ENCODE data around the gene ERBB4.

ERBB4 gene

GRCh38 chr2:212343167-212343566, 195.4 kb downstream of the ERBB4 start:
- no peak for TF ChIP-seq CTCF (IDR thresholded peaks at IDR 0.05)

DNA sequence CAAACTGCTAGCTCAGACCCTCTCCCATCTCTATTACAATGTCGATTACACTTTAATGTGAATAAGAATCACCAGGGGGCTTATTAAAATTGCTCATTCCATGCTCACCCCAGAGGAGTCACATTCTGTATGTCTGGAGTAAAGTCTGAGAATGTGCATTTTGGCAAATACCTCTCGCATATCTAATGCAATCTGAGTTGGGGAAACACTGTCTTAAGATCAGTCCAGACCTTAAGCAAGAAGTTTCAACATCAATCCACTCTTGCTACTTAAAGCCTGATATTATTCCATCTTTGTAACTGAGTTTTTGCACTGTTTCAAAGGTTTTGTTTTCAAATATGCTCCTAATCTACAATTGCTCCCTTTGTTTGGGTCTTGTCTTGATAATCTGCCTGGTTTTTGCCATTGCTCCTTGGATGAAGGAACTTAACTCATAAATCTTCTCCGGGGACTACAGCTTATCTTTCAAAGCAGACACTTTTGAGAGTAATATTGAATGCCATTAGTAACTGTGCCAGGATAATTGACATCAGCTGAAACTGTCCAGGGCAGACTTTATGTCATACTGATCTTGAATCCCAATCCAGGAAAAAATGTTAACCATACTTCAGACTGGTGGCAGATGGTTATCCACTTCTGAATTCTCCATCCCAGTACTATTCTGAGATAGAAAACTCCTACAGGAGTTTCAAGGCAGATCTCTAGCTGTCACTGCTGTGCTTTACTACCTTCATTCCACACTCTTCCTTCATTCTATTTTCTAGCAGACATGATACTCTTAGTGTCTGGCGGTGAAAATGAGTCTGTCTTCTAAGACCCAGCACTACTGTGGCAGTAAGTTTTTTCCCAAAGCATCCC, 200.9 kb downstream of the ERBB4 start:
- TF ChIP-seq CTCF (IDR thresholded peaks at IDR 0.05), result no peak

DNA sequence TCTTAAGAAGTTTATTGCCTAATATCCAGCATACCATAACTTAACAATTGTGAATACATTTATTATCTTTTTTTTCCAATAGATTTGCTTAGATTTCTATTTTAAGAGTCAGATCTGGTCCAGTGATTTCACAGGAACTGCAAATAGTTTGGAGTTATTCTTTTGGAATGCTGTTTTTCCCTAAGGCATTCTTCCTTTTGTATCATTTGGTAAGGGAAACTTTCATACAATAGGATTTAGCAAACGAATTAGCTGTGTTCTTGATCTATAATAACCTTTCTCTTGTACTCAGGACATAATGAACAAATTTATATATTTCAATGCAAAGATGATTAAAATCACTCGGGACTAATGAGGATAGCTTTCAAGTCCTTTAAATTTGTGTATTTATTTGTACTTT, 201.6 kb downstream of the ERBB4 start:
- TF ChIP-seq CTCF (IDR thresholded peaks at IDR 0.05), result no peak

- TF ChIP-seq CTCF (IDR thresholded peaks at IDR 0.05), result no peak
Measured at GRCh38 chr2:212330263-212330662, 208.3 kb downstream of the ERBB4 start.

DNA sequence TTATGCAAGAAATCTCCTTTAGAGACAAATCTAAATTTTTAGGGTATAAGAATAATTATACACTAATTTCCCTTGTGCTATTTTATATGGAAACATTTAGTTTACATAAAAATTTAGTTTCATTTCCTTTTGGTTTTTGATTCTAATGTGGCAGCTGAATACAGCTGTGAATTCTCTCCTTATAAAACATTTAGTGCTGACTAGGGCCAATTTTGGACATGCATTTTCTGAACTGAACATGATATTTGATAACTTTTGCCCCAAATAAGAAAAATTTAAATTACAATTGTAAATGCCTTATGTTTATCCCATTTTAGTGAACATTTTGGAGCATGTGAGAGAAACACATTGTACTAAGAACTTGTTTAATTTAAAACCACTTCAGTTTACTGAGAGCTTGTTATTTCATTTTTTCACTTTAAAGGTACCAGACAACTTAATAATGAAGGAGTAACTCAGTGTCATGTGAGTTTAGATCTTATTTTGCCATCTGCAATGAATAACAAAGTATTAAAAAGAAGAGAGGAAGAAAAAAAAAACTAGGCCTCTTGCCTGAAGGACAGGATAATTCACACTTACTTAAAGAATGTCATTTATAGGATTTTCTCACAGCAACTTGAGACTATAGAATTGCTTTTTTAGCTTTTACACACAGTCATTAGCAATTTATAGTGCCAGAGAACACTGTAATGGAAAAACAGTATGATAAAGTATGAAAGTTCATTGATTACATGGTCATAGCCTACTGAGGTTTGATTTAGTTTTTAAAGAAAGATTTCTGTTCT, 209.7 kb downstream of the ERBB4 start:
- TF ChIP-seq CTCF (IDR thresholded peaks at IDR 0.05), result no peak

DNA sequence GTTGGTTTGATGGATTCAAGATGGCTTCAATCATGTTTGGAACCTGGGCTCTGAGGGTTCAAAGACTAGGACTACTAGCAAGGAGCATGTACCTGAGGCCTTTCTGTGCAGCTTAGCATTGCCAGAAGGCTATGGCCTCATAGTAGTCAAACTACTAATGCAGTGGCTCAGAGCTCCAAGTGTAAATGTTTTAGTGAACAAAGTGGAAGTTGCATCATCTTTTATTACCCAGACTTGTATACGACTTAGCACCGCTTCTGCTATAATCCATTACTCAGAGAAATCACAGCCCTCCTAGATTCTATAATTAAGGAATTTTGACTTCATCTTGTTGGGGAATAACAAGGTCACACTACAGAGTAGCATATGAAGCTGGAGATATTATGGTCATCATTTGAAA, 210.5 kb downstream of the ERBB4 start:
- TF ChIP-seq CTCF (IDR thresholded peaks at IDR 0.05), result no peak

DNA sequence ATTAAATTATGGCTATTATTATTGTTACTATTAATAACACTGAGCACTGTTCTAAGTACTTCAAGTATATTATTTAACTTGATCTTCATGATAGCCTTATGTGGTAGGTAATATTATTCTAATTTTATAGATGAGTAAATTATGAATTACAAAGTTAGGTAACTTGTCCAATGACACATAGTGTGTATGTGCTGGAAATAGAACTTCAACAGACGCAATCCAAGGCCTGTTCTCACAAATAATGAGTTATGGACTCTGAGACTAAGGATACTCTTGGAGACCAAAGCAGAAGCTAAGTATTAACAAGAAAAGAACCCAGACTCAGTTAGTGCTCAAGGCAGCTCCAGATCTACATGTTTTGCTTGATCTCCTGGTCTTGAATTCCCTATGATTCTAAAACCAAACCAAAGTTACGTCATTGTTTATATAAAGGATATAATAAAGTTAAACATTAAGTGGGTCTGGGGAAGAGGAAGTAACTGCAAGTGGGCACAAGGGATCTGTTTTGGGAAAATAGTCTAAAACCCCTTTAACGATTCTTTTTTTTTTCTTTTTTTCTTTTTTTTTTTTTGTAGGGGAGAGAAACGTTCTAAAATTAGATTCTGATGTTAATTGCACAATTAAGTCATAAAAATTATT, 211.3 kb downstream of the ERBB4 start:
- TF ChIP-seq CTCF (IDR thresholded peaks at IDR 0.05), result no peak
